Upper lobe of left lung (tissue), 6 donors: ENCODE results near the gene GABBR2. TPM values are rescaled to one million over a fixed set of nuclear protein-coding genes. Genes with fewer than 3 reads are reported as not detected.

Experiments used
- ATAC-seq, 2 donors: fragments of 200-7000 bp; cut with Tn5 transposase; one replicate each; pipeline ENCODE4 v1.9.1; 2022; ENCODE audit warnings: mild to moderate bottlenecking in 2 of 2, moderate library complexity in 2 of 2; ENCODE audit not compliant: low FRiP score in 2 of 2
- DNase-seq, 2 donors: peaks; one replicate each; pipeline ENCODE4 v3.0.0-alpha.2; 2019 to 2020
- H3K27ac ChIP-seq, 4 donors: fragments of 200-600 bp; sonication (generic); one replicate each; pipeline ENCODE4 v1.5.1; 2016 to 2019
- H3K27me3 ChIP-seq, 4 donors: fragments of 200-600 bp; sonication (generic); one replicate each; pipeline ENCODE4 v1.5.1; 2017 to 2019
- H3K36me3 ChIP-seq, 4 donors: fragments of 200-600 bp; sonication (generic); one replicate each; pipeline ENCODE4 v1.5.1; 2016 to 2019
- H3K4me1 ChIP-seq, 4 donors: fragments of 200-600 bp; sonication (generic); one replicate each; pipeline ENCODE4 v1.5.1; 2018 to 2019
- H3K4me3 ChIP-seq, 4 donors: fragments of 200-600 bp; sonication (generic); one replicate each; pipeline ENCODE4 v1.5.1; 2017 to 2019; ENCODE audit warnings: mild to moderate bottlenecking in 2 of 4, moderate library complexity in 1 of 4
- H3K9me3 ChIP-seq, 4 donors: fragments of 200-600 bp; sonication (generic); one replicate each; pipeline ENCODE4 v1.5.1; 2018 to 2019
- CTCF ChIP-seq, 6 experiments: fragments of 450-650 bp in 4 of 6; fragments of 200-600 bp in 2 of 6; sonication (generic) in 2 of 6; IDR thresholded peaks; one replicate each; pipeline ENCODE4 v1.5.1; 2016 to 2019; ENCODE audit warnings: antibody characterized with exemption in 6 of 6
- EP300 ChIP-seq, 4 donors: sonication (generic); formaldehyde crosslinking; IDR thresholded peaks; one replicate each; pipeline ENCODE4 v1.5.1; 2017; ENCODE audit warnings: antibody characterized with exemption in 4 of 4, control low read depth in 2 of 4
- POLR2A ChIP-seq, 4 donors: fragments of 450-650 bp; IDR thresholded peaks; one replicate each; pipeline ENCODE4 v1.5.1; 2016 to 2017; ENCODE audit warnings: antibody characterized with exemption in 4 of 4, mild to moderate bottlenecking in 2 of 4
- POLR2AphosphoS5 ChIP-seq, 2 donors: sonication (generic); formaldehyde crosslinking; IDR thresholded peaks; one replicate each; pipeline ENCODE4 v1.5.1; 2017; ENCODE audit warnings: antibody characterized with exemption in 2 of 2
- WGBS, 2 donors: methylation state at CpG; one replicate each; pipeline ENCODE4 v1.1.5; 2017 to 2018; 5-methylcytosine and 5-hydroxymethylcytosine counted together
- total RNA-seq, 6 donors: library from RNA; depleted of rRNA in 4 of 6; stranded (reverse); fragments of >200 nt in 4 of 6; gene quantifications; one replicate each; pipeline versions ENCODE4 v1.1.0 to v1.2.1, GENCODE V29; 2016 to 2021
- donor health status: DM: no; HTN: no; CAD: no; lungs with moderate emphysema.
- donor health status: DM: no; HTN: yes; CAD: no; lungs with severe emphysema.

The GABBR2 gene
- total RNA-seq, 6 donors from 2014 or later: 0.15 to 1.00 (median 0.81) TPM; not detected in 1

GRCh38 chr9:98451576-98451975 lies 257.2 kb downstream of the GABBR2 start:
- no peak for ATAC-seq
- no peak overlapping the region for H3K4me3 ChIP-seq
- no peak for DNase-seq
- H3K4me1 ChIP-seq: no peaks in the 10 kb centered on the region
- 83% methylated on average over 1 of the region's 1 CpG; no CpG with 5 or more reads in 1 of the 2 donors for WGBS, 2 donors
- H3K27me3 ChIP-seq: no peaks in the 10 kb centered on the region
- no peaks in the 10 kb centered on the region for H3K9me3 ChIP-seq
- H3K27ac ChIP-seq: no peak overlapping the region
- no peaks in the 10 kb centered on the region for H3K36me3 ChIP-seq
- TF ChIP-seq POLR2A (IDR thresholded peaks at IDR 0.05): no peak
- TF ChIP-seq POLR2AphosphoS5 (IDR thresholded peaks at IDR 0.05): no peak
- no peak for TF ChIP-seq EP300 (IDR thresholded peaks at IDR 0.05)
- TF ChIP-seq CTCF (IDR thresholded peaks at IDR 0.05): no peak

- Histone ChIP-seq H3K27me3 (no peaks in the 10 kb centered on the region), H3K4me1 (no peaks in the 10 kb centered on the region), H3K27ac (no peak overlapping the region), H3K4me3 (no peak overlapping the region), H3K9me3 (no peaks in the 10 kb centered on the region), H3K36me3 (no peaks in the 10 kb centered on the region)
- WGBS, 2 donors: 80 to 83% methylated on average over 2 of the region's 2 CpGs
- no peak for DNase-seq
- no peak for TF ChIP-seq CTCF (IDR thresholded peaks at IDR 0.05)
- no peak for TF ChIP-seq POLR2AphosphoS5 (IDR thresholded peaks at IDR 0.05)
- TF ChIP-seq EP300 (IDR thresholded peaks at IDR 0.05): no peak
- TF ChIP-seq POLR2A (IDR thresholded peaks at IDR 0.05): no peak
- ATAC-seq: no peak
Observed at GRCh38 chr9:98450496-98450895, 258.2 kb downstream of the GABBR2 start.

- no peaks in the 10 kb centered on the region for H3K36me3 ChIP-seq
- no peak overlapping the region for H3K27ac ChIP-seq
- no peaks in the 10 kb centered on the region for H3K27me3 ChIP-seq
- no peaks in the 10 kb centered on the region for H3K9me3 ChIP-seq
- no peaks in the 10 kb centered on the region for H3K4me1 ChIP-seq
- DNase-seq: no peak
- H3K4me3 ChIP-seq: no peak overlapping the region
- 80 to 92% methylated on average over 3 of the region's 3 CpGs for WGBS, 2 donors
- ATAC-seq: no peak
- no peak for TF ChIP-seq POLR2AphosphoS5 (IDR thresholded peaks at IDR 0.05)
- TF ChIP-seq EP300 (IDR thresholded peaks at IDR 0.05): no peak
- no peak for TF ChIP-seq CTCF (IDR thresholded peaks at IDR 0.05)
- no peak for TF ChIP-seq POLR2A (IDR thresholded peaks at IDR 0.05)
Observed at GRCh38 chr9:98449871-98450270, 258.9 kb downstream of the GABBR2 start.

GRCh38 chr9:98445576-98445975 lies 263.2 kb downstream of the GABBR2 start:
- Histone ChIP-seq H3K9me3 (no peaks in the 10 kb centered on the region), H3K4me3 (no peak overlapping the region), H3K27ac (no peak overlapping the region), H3K4me1 (no peaks in the 10 kb centered on the region), H3K36me3 (no peaks in the 10 kb centered on the region), H3K27me3 (no peaks in the 10 kb centered on the region)
- WGBS, 2 donors: 85 to 100% methylated on average over 1 of the region's 1 CpG
- TF ChIP-seq EP300 (IDR thresholded peaks at IDR 0.05) (no peak), CTCF (IDR thresholded peaks at IDR 0.05) (no peak)
- no peak for ATAC-seq
- DNase-seq: no peak

- ATAC-seq: no peak
- Histone ChIP-seq H3K4me1 (no peaks in the 10 kb centered on the region), H3K27me3 (no peaks in the 10 kb centered on the region), H3K4me3 (no peak overlapping the region), H3K36me3 (no peaks in the 10 kb centered on the region), H3K27ac (no peak overlapping the region), H3K9me3 (no peaks in the 10 kb centered on the region)
- no peak for TF ChIP-seq POLR2A (IDR thresholded peaks at IDR 0.05)
- TF ChIP-seq POLR2AphosphoS5 (IDR thresholded peaks at IDR 0.05): no peak
- TF ChIP-seq EP300 (IDR thresholded peaks at IDR 0.05): no peak
- no peak for TF ChIP-seq CTCF (IDR thresholded peaks at IDR 0.05)
- WGBS, 2 donors: 87 to 93% methylated on average over 13 of the region's 13 CpGs
- peak in 1 of 2 donors; percentile 10 for DNase-seq
Observed at GRCh38 chr9:98444601-98445000, 264.1 kb downstream of the GABBR2 start.
